ENCODE results near the gene COL28A1. TPM values are rescaled to one million over a fixed set of nuclear protein-coding genes. Genes with fewer than 3 reads are reported as not detected.

COL28A1 gene
- total RNA-seq, 2 donors from 2014 or later: 1.8 to 6.2 TPM

DNA sequence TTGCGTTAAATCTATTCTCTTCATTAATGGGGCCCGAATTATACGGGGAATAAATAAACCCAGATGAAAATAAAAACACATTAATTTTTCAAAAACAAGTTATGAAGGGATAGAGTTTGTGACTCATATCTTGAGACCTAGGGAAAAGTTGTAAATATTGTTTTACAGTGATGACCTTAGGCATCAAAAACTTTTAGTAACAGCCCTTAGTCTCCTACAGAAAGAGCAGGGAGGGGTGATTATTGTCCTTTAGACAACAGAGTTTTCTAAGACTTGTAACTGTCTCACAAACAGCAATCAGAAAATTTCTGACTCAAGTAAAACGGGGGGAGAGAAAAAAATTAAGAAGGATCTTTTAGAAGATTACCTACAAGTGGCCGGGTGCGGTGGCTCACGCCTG lies 102.7 kb downstream of the COL28A1 start:
- no peak overlapping the region for H3K27ac ChIP-seq
- H3K36me3 ChIP-seq: no peaks in the 10 kb centered on the region
- DNase-seq (ENCODE audit: low spot score): no peak
- H3K27me3 ChIP-seq (replicated peaks; ENCODE audit: insufficient read depth): no peaks in the 10 kb centered on the region
- TF ChIP-seq, protein P1, sequence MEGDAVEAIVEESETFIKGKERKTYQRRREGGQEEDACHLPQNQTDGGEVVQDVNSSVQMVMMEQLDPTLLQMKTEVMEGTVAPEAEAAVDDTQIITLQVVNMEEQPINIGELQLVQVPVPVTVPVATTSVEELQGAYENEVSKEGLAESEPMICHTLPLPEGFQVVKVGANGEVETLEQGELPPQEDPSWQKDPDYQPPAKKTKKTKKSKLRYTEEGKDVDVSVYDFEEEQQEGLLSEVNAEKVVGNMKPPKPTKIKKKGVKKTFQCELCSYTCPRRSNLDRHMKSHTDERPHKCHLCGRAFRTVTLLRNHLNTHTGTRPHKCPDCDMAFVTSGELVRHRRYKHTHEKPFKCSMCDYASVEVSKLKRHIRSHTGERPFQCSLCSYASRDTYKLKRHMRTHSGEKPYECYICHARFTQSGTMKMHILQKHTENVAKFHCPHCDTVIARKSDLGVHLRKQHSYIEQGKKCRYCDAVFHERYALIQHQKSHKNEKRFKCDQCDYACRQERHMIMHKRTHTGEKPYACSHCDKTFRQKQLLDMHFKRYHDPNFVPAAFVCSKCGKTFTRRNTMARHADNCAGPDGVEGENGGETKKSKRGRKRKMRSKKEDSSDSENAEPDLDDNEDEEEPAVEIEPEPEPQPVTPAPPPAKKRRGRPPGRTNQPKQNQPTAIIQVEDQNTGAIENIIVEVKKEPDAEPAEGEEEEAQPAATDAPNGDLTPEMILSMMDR (IDR thresholded peaks at IDR 0.05): no peak
- no peak for TF ChIP-seq POLR2A (IDR thresholded peaks at IDR 0.05)
- no peak for TF ChIP-seq POLR2AphosphoS5 (IDR thresholded peaks at IDR 0.05)
- no peaks in the 10 kb centered on the region for H3K4me1 ChIP-seq (replicated peaks)
- no peak overlapping the region for H3K4me3 ChIP-seq
- WGBS: 85% methylated on average over 7 of the region's 7 CpGs
- intact Hi-C loops (cut with DNase I): no loop called here
- H3K9me3 ChIP-seq: no peaks in the 10 kb centered on the region

DNA sequence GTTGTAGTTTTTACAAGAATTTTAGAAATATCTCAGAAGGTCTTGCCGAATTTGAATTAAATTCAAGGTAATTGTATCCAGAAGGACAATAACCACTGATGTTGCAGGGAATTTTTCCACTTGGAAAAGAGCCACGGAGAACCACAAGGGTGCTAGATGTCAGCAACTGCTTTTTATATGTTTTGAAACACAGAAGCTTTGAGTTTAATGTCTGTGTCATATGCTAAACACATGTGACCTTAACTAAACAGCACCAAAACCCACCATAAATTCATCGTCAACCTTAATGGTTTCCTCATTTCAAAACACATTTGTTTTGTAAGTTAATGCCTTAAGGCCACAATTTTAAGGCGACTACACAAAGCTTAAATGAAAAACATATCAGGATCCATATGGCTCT lies 106.9 kb downstream of the COL28A1 start:
- intact Hi-C loops (cut with DNase I): no loop called here

DNA sequence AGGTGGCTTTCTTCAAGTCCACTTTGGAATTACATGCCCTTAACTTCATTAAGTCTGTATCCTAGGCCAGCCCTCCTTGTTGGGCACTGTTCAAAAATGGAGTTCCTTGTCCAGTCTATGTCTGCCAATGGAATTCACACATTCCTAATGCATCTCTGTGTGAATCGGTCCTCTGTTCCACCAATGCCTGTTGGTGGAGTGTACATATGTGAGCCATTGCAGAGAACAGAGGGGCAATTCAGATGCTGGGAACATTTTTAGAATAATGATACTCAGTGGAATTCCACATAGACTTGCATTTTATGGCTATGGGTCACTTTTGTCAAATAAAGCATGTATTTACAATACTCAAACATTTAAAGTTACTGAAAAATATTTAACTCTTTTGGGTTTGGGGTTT lies 108.3 kb downstream of the COL28A1 start:
- Histone ChIP-seq H3K36me3 (no peaks in the 10 kb centered on the region), H3K4me3 (no peak overlapping the region), H3K27ac (no peak overlapping the region), H3K9me3 (no peaks in the 10 kb centered on the region), H3K4me1 (replicated peaks) (no peaks in the 10 kb centered on the region), H3K27me3 (replicated peaks; ENCODE audit: insufficient read depth) (no peaks in the 10 kb centered on the region)
- intact Hi-C loops (cut with DNase I): no loop called here
- WGBS: 81% methylated on average over 1 of the region's 1 CpG
- DNase-seq (ENCODE audit: low spot score): no peak
- no peak for TF ChIP-seq POLR2A (IDR thresholded peaks at IDR 0.05)
- no peak for TF ChIP-seq POLR2AphosphoS5 (IDR thresholded peaks at IDR 0.05)
- TF ChIP-seq, protein P1 (IDR thresholded peaks at IDR 0.05): no peak

More for the DNA sequence above, 106.9 kb downstream of the COL28A1 start:
- no peaks in the 10 kb centered on the region for H3K4me1 ChIP-seq (replicated peaks)
- TF ChIP-seq, protein P1 (IDR thresholded peaks at IDR 0.05): no peak
- no peak for TF ChIP-seq POLR2A (IDR thresholded peaks at IDR 0.05)
- no peak for TF ChIP-seq POLR2AphosphoS5 (IDR thresholded peaks at IDR 0.05)
- 66% methylated on average over 4 of the region's 4 CpGs for WGBS
- no peak for DNase-seq (ENCODE audit: low spot score)
- no peaks in the 10 kb centered on the region for H3K36me3 ChIP-seq
- H3K27me3 ChIP-seq (replicated peaks; ENCODE audit: insufficient read depth): no peaks in the 10 kb centered on the region
- no peak overlapping the region for H3K4me3 ChIP-seq
- no peaks in the 10 kb centered on the region for H3K9me3 ChIP-seq
- H3K27ac ChIP-seq: no peak overlapping the region

DNA sequence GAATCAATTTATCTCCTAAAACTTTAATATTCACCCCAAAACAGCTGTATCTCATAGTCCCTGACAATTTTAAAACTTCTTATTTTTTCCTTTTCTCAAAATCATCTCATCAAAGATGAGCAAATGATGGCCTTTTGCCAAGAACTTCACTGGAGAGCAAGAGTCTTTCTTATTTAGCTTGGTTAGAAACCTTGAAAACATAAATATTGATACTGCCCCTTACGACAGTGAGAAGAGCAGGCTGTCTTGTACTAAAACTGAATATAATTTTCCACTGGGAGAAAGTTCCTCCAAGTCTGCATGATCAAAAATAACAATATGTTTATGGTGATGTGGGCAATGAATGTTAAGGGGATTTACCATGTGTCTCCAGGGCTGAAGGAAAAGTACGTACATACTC lies 109.0 kb downstream of the COL28A1 start:
- WGBS: 77% methylated on average over 2 of the region's 2 CpGs
- Histone ChIP-seq H3K36me3 (no peaks in the 10 kb centered on the region), H3K9me3 (no peaks in the 10 kb centered on the region), H3K27ac (no peak overlapping the region), H3K27me3 (replicated peaks; ENCODE audit: insufficient read depth) (no peaks in the 10 kb centered on the region), H3K4me1 (replicated peaks) (no peaks in the 10 kb centered on the region), H3K4me3 (no peak overlapping the region)
- TF ChIP-seq, protein P1 (IDR thresholded peaks at IDR 0.05): no peak
- intact Hi-C loops (cut with DNase I): no loop called here
- DNase-seq (ENCODE audit: low spot score): no peak

DNA sequence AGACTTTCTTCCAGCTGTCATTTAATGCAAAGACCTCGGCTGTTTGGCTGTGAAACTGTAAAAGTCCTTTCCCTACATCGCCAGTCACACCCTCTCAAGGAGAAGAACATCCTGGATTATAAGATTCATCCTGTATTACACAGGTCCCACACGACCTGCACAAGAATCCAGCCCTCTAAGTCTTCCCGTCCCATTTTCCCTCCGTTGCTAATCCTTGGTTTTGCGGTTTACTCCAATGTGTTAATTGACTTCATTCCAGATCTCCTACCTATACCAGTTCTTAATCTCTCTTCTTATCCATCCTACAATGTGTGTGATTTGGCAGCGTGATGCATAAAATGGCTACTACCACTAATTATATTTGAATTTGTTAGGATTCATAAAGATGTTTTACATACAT lies 110.4 kb downstream of the COL28A1 start:
- Histone ChIP-seq H3K4me3 (no peak overlapping the region), H3K27ac (no peak overlapping the region), H3K4me1 (replicated peaks) (no peaks in the 10 kb centered on the region), H3K9me3 (no peaks in the 10 kb centered on the region), H3K36me3 (no peaks in the 10 kb centered on the region), H3K27me3 (replicated peaks; ENCODE audit: insufficient read depth) (no peaks in the 10 kb centered on the region)
- TF ChIP-seq POLR2AphosphoS5 (IDR thresholded peaks at IDR 0.05) (no peak), POLR2A (IDR thresholded peaks at IDR 0.05) (no peak)
- TF ChIP-seq, protein P1 (IDR thresholded peaks at IDR 0.05): no peak
- 91% methylated on average over 7 of the region's 7 CpGs for WGBS
- intact Hi-C loops (cut with DNase I): loop anchor here (2.0 kb wide), 1 partner anchor 791 kb away; no protein-coding TSS in a partner anchor
- DNase-seq (ENCODE audit: low spot score): no peak

Data from prostate gland (tissue), 2 donors.